Stomach (tissue), 9 donors: ENCODE measurements around the gene SLC36A1. TPM values are rescaled to one million over a fixed set of nuclear protein-coding genes. Genes with fewer than 3 reads are reported as not detected.

Experiments
- DNase-seq, 2 donors: peaks; one replicate each; pipeline versions ENCODE4 v3.0.0 to v3.0.0-alpha.2; 2013 to 2019
- H3K27ac ChIP-seq, 5 donors: fragments of 200-600 bp in 4 of 5; sonication (generic) in 4 of 5; one replicate each; pipeline ENCODE4 v1.5.1; 2013 to 2019; ENCODE audit warnings: mild to moderate bottlenecking in 1 of 5, moderate library complexity in 1 of 5
- H3K27me3 ChIP-seq, 3 donors: fragments of 200-600 bp; sonication (generic); one replicate each; pipeline ENCODE4 v1.5.1; 2017 to 2019; ENCODE audit warnings: mixed run types in 1 of 3
- H3K36me3 ChIP-seq, 4 donors: fragments of 200-600 bp; sonication (generic); 1 replicate in 3 of 4; 2 replicates in 1 of 4; pipeline ENCODE4 v1.5.1; 2016 to 2019
- H3K4me1 ChIP-seq, 4 donors: fragments of 200-600 bp; sonication (generic); one replicate each; pipeline ENCODE4 v1.5.1; 2016 to 2019
- H3K4me3 ChIP-seq, 4 donors: fragments of 200-600 bp; sonication (generic) in 3 of 4; one replicate each; pipeline ENCODE4 v1.5.1; 2016 to 2019; ENCODE audit warnings: mild to moderate bottlenecking in 1 of 4
- H3K9me3 ChIP-seq, 4 donors: fragments of 200-600 bp; sonication (generic); one replicate each; pipeline ENCODE4 v1.5.1; 2016 to 2019
- EP300 ChIP-seq: sonication (generic); formaldehyde crosslinking; IDR thresholded peaks from one replicate; pipeline ENCODE4 v1.6.1; 2017; ENCODE audit warnings: antibody characterized with exemption
- POLR2A ChIP-seq, 4 donors: fragments of 450-650 bp; IDR thresholded peaks; one replicate each; pipeline ENCODE4 v1.6.1; 2016; ENCODE audit warnings: antibody characterized with exemption in 4 of 4, control low read depth in 2 of 4, mild to moderate bottlenecking in 1 of 4, moderate library complexity in 1 of 4
- POLR2AphosphoS5 ChIP-seq, 3 donors: sonication (generic); formaldehyde crosslinking; IDR thresholded peaks; one replicate each; pipeline ENCODE4 v1.6.1; 2016; ENCODE audit warnings: antibody characterized with exemption in 3 of 3
- WGBS, 5 donors: extraction: QIAGEN DNeasy Blood & Tissue Kit in 3 of 5; methylation state at CpG; one replicate each; pipeline versions ENCODE4 v1.1.5 to v1.1.7; 2013 to 2018; 5-methylcytosine and 5-hydroxymethylcytosine counted together
- intact Hi-C: fragments of 100-400 bp; cut with DNase I; formaldehyde crosslinking; loops from one replicate; pipeline ENCODE4 v1.15.1; 2023; ENCODE audit warnings: low total_unique reads
- polyA plus RNA-seq, 3 donors: library from polyadenylated mRNA; stranded (reverse); fragments of 200-250 nt; gene quantifications; one replicate each; pipeline ENCODE4 v1.2.3, GENCODE V29; 2013
- total RNA-seq, 5 donors: library from RNA; depleted of rRNA; stranded (reverse); fragments of >200 nt; gene quantifications; one replicate each; pipeline versions ENCODE4 v1.1.0 to v1.2.3, GENCODE V29; 2014 to 2016
- TF ChIP-seq, protein P1 (sequence below), 7 experiments: fragments of 450-650 bp in 4 of 7; fragments of 200-600 bp in 3 of 7; sonication (generic) in 3 of 7; IDR thresholded peaks; one replicate each; pipeline ENCODE4 v1.5.1; 2016 to 2019; ENCODE audit warnings: antibody characterized with exemption in 7 of 7, control low read depth in 2 of 7, mild to moderate bottlenecking in 1 of 7
- donor health status: healthy with polysubstance abuse.
- donor health status: Bipolar disorder and iron deficiency.
- donor health status: healthy.

The SLC36A1 gene
- total and polyA plus RNA-seq, 8 donors: 1.2 to 27.8 (median 6.2) TPM

DNA sequence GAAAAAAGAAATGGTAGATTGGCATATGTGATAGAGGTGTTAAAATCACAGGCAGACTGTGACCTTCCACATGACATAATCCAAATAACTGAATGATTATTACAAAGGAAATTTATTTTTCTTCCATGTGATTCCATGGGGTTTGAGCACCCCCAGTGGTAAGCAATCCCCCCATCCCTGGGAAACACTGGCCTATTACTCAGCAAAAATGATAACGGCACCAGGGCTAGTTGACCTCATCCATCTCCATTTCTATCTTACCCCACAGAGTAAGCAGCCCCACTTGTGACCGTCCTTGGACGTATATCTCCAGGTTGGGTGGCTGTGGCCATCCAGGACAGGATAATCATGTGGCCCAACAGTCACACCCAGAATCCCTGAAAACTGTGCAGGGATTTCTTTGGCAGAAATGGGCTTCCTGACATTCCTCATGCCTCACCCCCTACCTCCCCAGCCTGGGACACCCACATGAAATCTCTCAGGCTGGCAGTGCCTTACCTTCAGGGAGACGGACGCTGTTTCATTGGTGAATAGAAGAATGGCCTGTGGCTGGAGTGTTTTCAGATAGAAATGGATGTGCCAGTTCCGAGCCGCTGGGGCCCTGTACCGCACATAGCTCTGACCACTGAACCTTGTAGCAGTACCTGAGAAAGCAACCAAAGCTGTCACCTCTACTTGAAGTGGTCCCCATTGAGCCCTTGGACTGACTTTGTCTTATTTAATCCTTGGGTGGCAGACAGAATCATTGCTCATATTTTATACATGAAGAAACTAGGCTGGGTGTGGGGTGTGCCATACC is 69.9 kb downstream of the SLC36A1 start:
- H3K27me3 ChIP-seq: no peaks in the 10 kb centered on the region

DNA sequence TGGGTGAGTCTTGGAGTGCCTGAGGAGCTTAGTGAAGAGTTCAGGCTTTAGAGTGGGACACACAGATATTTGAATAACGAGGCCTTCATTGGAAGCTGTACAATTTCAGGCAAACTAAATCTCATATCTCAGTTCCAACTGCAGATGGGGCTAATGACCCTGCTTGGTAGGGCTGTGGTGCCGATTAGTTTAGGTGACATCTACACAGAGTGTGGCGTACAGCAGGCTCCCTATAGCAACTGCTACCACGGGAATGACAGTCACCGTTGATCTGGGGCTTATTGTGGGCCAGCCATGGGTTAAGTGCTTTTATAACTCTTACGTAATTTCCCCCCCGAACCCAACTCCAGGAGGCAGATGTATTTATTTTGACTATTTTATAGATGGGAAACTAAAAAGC is 72.9 kb downstream of the SLC36A1 start:
- Histone ChIP-seq H3K4me3 (no peak overlapping the region), H3K9me3 (no peaks in the 10 kb centered on the region), H3K4me1 (no peaks in the 10 kb centered on the region), H3K27ac (no peak overlapping the region), H3K27me3 (no peaks in the 10 kb centered on the region), H3K36me3 (no peaks in the 10 kb centered on the region)
- 58 to 73% (median 71%) methylated on average over 7 of the region's 7 CpGs for WGBS, 5 donors
- intact Hi-C loops: no loop called here
- TF ChIP-seq, protein P1, sequence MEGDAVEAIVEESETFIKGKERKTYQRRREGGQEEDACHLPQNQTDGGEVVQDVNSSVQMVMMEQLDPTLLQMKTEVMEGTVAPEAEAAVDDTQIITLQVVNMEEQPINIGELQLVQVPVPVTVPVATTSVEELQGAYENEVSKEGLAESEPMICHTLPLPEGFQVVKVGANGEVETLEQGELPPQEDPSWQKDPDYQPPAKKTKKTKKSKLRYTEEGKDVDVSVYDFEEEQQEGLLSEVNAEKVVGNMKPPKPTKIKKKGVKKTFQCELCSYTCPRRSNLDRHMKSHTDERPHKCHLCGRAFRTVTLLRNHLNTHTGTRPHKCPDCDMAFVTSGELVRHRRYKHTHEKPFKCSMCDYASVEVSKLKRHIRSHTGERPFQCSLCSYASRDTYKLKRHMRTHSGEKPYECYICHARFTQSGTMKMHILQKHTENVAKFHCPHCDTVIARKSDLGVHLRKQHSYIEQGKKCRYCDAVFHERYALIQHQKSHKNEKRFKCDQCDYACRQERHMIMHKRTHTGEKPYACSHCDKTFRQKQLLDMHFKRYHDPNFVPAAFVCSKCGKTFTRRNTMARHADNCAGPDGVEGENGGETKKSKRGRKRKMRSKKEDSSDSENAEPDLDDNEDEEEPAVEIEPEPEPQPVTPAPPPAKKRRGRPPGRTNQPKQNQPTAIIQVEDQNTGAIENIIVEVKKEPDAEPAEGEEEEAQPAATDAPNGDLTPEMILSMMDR (IDR thresholded peaks at IDR 0.05): no peak
- TF ChIP-seq POLR2A (IDR thresholded peaks at IDR 0.05) (no peak), POLR2AphosphoS5 (IDR thresholded peaks at IDR 0.05) (no peak)
- no peak for DNase-seq

More for the DNA sequence above, 69.9 kb downstream of the SLC36A1 start:
- H3K36me3 ChIP-seq: peaks cover 0 to 5% (median 2%) of the 10 kb centered on the region in 4 donors
- 92 to 94% (median 93%) methylated on average over 8 of the region's 8 CpGs for WGBS, 5 donors
- DNase-seq: no peak
- no peak overlapping the region for H3K4me3 ChIP-seq
- no peaks in the 10 kb centered on the region for H3K4me1 ChIP-seq
- H3K9me3 ChIP-seq: no peaks in the 10 kb centered on the region
- H3K27ac ChIP-seq: no peak overlapping the region
- intact Hi-C loops: no loop called here
- no peak for TF ChIP-seq EP300
- TF ChIP-seq, protein P1 (IDR thresholded peaks at IDR 0.05): no peak
- TF ChIP-seq POLR2AphosphoS5 (IDR thresholded peaks at IDR 0.05): no peak
- TF ChIP-seq POLR2A (IDR thresholded peaks at IDR 0.05): no peak

DNA sequence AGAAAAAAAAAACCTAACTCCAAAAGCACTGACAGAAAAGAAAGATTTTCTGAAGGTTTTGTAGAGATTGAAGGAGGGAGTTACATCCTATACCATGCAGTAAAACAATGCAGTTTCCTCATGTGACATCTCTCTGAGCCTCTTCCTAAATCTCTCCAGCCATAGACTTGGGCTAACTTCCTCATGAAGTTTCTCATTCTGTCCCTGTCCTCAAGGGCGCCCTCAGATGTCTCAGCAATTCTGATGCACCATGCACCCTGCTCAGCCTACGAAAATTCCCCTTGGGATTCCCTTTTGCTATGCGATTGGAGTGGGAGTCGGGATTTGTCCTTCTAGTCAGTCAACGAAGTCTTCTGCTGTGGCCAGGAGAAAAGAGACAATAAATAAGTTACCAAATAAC is 74.8 kb downstream of the SLC36A1 start:
- Histone ChIP-seq H3K36me3 (no peaks in the 10 kb centered on the region), H3K4me3 (no peak overlapping the region), H3K9me3 (no peaks in the 10 kb centered on the region), H3K4me1 (no peaks in the 10 kb centered on the region), H3K27ac (no peak overlapping the region), H3K27me3 (no peaks in the 10 kb centered on the region)
- TF ChIP-seq EP300 (no peak), POLR2AphosphoS5 (IDR thresholded peaks at IDR 0.05) (no peak), POLR2A (IDR thresholded peaks at IDR 0.05) (no peak)
- TF ChIP-seq, protein P1 (IDR thresholded peaks at IDR 0.05): no peak
- no peak for DNase-seq
- intact Hi-C loops: no loop called here
- WGBS, 5 donors: 72 to 85% (median 77%) methylated on average over 5 of the region's 5 CpGs

DNA sequence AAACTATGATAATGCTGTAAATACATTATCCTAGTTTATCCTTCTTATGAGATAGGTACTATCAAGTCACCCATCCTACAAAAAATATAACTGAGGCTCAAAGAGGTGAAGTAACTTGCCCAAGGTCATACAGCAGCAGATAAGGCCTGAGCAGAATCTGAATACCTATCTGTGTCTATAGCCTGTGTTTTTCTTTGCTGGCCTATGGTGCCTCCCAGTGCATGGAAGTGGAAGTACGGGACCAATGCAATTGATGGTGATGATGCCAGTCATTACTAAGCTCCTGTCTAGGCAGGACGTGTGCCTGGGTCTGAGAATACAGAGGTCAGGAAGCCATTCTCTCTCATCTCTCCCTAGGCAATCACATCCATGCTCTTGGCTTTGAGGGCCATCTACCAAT is 75.9 kb downstream of the SLC36A1 start:
- Histone ChIP-seq H3K9me3 (no peaks in the 10 kb centered on the region), H3K36me3 (no peaks in the 10 kb centered on the region), H3K27me3 (no peaks in the 10 kb centered on the region), H3K4me3 (no peak overlapping the region), H3K27ac (no peak overlapping the region), H3K4me1 (no peaks in the 10 kb centered on the region)
- intact Hi-C loops: no loop called here
- 50 to 80% (median 55%) methylated on average over 2 of the region's 2 CpGs for WGBS, 5 donors
- TF ChIP-seq, protein P1 (IDR thresholded peaks at IDR 0.05): peak in 2 of 7 experiments; percentile 18 to 22
- TF ChIP-seq POLR2AphosphoS5 (IDR thresholded peaks at IDR 0.05): no peak
- DNase-seq: peak in 1 of 2 donors; percentile 39
